GM12878 (cell line): Measurements from ENCODE around the gene TPK1.

Experiments used
- CBFB ChIP-seq: IDR thresholded peaks from 2 replicates; pipeline ENCODE4 v1.6.1; 2016; ENCODE audit warnings: antibody characterized with exemption, low read depth
- CBX3 ChIP-seq: fragments of 200-600 bp; sonication (generic); IDR thresholded peaks from 2 replicates; pipeline ENCODE4 v1.6.1; 2016; ENCODE audit warnings: low read depth, borderline replicate concordance
- CHD1 ChIP-seq: IDR thresholded peaks from 2 replicates; pipeline ENCODE4 v1.6.1; 2012; ENCODE audit warnings: low read depth, low read length, improper control_type of control experiment
- CTCF ChIP-seq, 3 experiments: IDR thresholded peaks in 2 of 3; conservative IDR thresholded peaks in 1 of 3; 2 replicates each; pipeline ENCODE4 v1.5.1; 2011; ENCODE audit warnings: low read depth in 3 of 3, low read length in 3 of 3, mild to moderate bottlenecking in 3 of 3, control low read depth in 2 of 3, moderate library complexity in 2 of 3, inconsistent platforms in 1 of 3, mixed read lengths in 1 of 3; ENCODE audit not compliant: control insufficient read depth in 2 of 3, insufficient read depth in 1 of 3; ENCODE audit errors: extremely low read depth in 1 of 3
- EGR1 ChIP-seq, 2 experiments: IDR thresholded peaks; 1 replicate in 1 of 2; 2 replicates in 1 of 2; pipeline ENCODE4 v1.6.1; 2011 to 2012; ENCODE audit warnings: low read depth in 2 of 2, low read length in 2 of 2, borderline replicate concordance in 1 of 2, mild to moderate bottlenecking in 1 of 2, moderate library complexity in 1 of 2
- EP300 ChIP-seq, 2 experiments: fragments of 150-350 bp in 1 of 2; IDR thresholded peaks; 2 replicates each; pipeline ENCODE4 v1.6.1; 2011 to 2012; ENCODE audit warnings: low read depth in 2 of 2, low read length in 2 of 2, borderline replicate concordance in 1 of 2, improper control_type of control experiment in 1 of 2, inconsistent platforms in 1 of 2; ENCODE audit not compliant: control insufficient read depth in 1 of 2
- ESRRA ChIP-seq: IDR thresholded peaks from 2 replicates; pipeline ENCODE4 v1.6.1; 2012; ENCODE audit warnings: mild to moderate bottlenecking, low read length, improper control_type of control experiment
- EZH2 ChIP-seq: IDR thresholded peaks from 2 replicates; pipeline ENCODE4 v1.6.1; 2012; ENCODE audit warnings: low read depth, mild to moderate bottlenecking, control low read depth, inconsistent platforms, low read length, borderline replicate concordance; ENCODE audit not compliant: control insufficient read depth
- NFYB ChIP-seq: IDR thresholded peaks from 2 replicates; pipeline ENCODE4 v1.6.1; 2011; ENCODE audit warnings: low read depth, mild to moderate bottlenecking, low read length, improper control_type of control experiment, moderate library complexity; ENCODE audit not compliant: insufficient read depth
- POLR2A ChIP-seq: IDR thresholded peaks from 2 replicates; pipeline ENCODE4 v1.6.1; 2011; ENCODE audit warnings: low read depth, mild to moderate bottlenecking, low read length
- TAF1 ChIP-seq: IDR thresholded peaks from 2 replicates; pipeline ENCODE4 v1.6.1; 2011; ENCODE audit warnings: mild to moderate bottlenecking, low read depth, low read length, borderline replicate concordance
- TCF7 ChIP-seq: IDR thresholded peaks from 2 replicates; pipeline ENCODE4 v1.6.1; 2014; ENCODE audit warnings: antibody characterized with exemption, borderline replicate concordance

DNA sequence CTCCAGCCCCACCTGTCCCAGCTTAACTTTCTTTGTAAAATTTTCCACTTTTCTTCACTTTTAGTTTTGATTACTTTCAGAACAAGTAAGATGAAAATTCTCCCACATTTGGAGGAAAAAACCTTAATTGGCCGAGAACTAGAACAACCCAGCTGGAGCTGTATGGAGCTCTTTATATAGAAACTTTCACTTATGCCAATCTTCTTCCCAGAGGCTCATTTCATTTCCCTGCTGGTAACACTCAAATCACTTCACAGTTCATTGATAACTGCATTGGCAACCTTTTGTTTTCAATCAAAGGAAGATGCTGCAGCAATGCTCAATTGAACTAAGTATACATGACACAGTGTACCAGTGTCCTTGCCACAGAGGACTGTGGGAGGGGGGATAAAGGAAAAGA, 256.2 kb downstream of the TPK1 start:
- no peak for TF ChIP-seq POLR2A
- no peak for TF ChIP-seq ESRRA
- no peak for TF ChIP-seq CBFB
- TF ChIP-seq EGR1 (IDR thresholded peaks at IDR 0.05; ENCODE audit: borderline replicate concordance in 1 of 2, low read depth in 2 of 2, low read length in 2 of 2), result no peak
- no peak for TF ChIP-seq CTCF (IDR thresholded peaks at IDR 0.05 in 2 of 3, conservative IDR thresholded peaks at IDR 0.05 in 1 of 3; ENCODE audit: control insufficient read depth in 2 of 3, extremely low read depth in 1 of 3, insufficient read depth in 1 of 3, low read depth in 3 of 3, low read length in 3 of 3)
- TF ChIP-seq TCF7, result no peak
- TF ChIP-seq NFYB, result no peak
- no peak for TF ChIP-seq EZH2
- TF ChIP-seq EP300 (IDR thresholded peaks at IDR 0.05; ENCODE audit: borderline replicate concordance in 1 of 2, control insufficient read depth in 1 of 2, low read depth in 2 of 2, low read length in 2 of 2), result no peak
- TF ChIP-seq CHD1, result no peak
- no peak for TF ChIP-seq CBX3
- no peak for TF ChIP-seq TAF1
